ENCODE data around the gene SDK1.

Gene SDK1

GRCh38 chr7:4071370-4072058 lies 770.5 kb downstream of the SDK1 start:
- no peak overlapping the region for H3K4me3 ChIP-seq (ENCODE audit: low read length)
- no peak for TF ChIP-seq CTCF (conservative IDR thresholded peaks at IDR 0.05; ENCODE audit: low read length)
- no peak for DNase-seq (ENCODE audit: low read depth)

- no peak overlapping the region for H3K4me3 ChIP-seq (ENCODE audit: low read length)
- DNase-seq (ENCODE audit: low read depth): no peak
- TF ChIP-seq CTCF (conservative IDR thresholded peaks at IDR 0.05; ENCODE audit: low read length): no peak
Measured at GRCh38 chr7:4072161-4072925, 771.3 kb downstream of the SDK1 start.

GRCh38 chr7:4073052-4073451 lies 772.0 kb downstream of the SDK1 start:
- no peak for DNase-seq (ENCODE audit: low read depth)
- no peak for TF ChIP-seq CTCF (conservative IDR thresholded peaks at IDR 0.05; ENCODE audit: low read length)
- no peak overlapping the region for H3K4me3 ChIP-seq (ENCODE audit: low read length)

- DNase-seq (ENCODE audit: low read depth): no peak
- no peak overlapping the region for H3K4me3 ChIP-seq (ENCODE audit: low read length)
- no peak for TF ChIP-seq CTCF (conservative IDR thresholded peaks at IDR 0.05; ENCODE audit: low read length)
Measured at GRCh38 chr7:4073750-4074149, 772.7 kb downstream of the SDK1 start.

- DNase-seq (ENCODE audit: low read depth): no peak
- H3K4me3 ChIP-seq (ENCODE audit: low read length): no peak overlapping the region
- no peak for TF ChIP-seq CTCF (conservative IDR thresholded peaks at IDR 0.05; ENCODE audit: low read length)
Measured at GRCh38 chr7:4074407-4074806, 773.4 kb downstream of the SDK1 start.

GRCh38 chr7:4074994-4075393 lies 773.9 kb downstream of the SDK1 start:
- H3K4me3 ChIP-seq (ENCODE audit: low read length): no peak overlapping the region
- no peak for DNase-seq (ENCODE audit: low read depth)
- TF ChIP-seq CTCF (conservative IDR thresholded peaks at IDR 0.05; ENCODE audit: low read length): no peak

All from AG10803 (cell line).